Adrenal gland (tissue), 5 donors: ENCODE measurements around the gene DNAL1.

Experiments used
- POLR2A ChIP-seq, 2 donors: fragments of 450-650 bp; IDR thresholded peaks; one replicate each; pipeline ENCODE4 v1.6.1; 2017; ENCODE audit warnings: antibody characterized with exemption in 2 of 2, mild to moderate bottlenecking in 2 of 2, moderate library complexity in 1 of 2
- TF ChIP-seq, protein P1 (sequence below), 6 experiments: fragments of 450-650 bp in 4 of 6; fragments of 200-600 bp in 2 of 6; sonication (generic) in 1 of 6; IDR thresholded peaks; 1 replicate in 5 of 6; 2 replicates in 1 of 6; pipeline versions ENCODE4 v1.5.1 to v1.8.0; 2016 to 2021; ENCODE audit warnings: antibody characterized with exemption in 6 of 6, mild to moderate bottlenecking in 2 of 6, moderate library complexity in 1 of 6
- donor health status: DM: no; HTN: no; CAD: no.

DNA sequence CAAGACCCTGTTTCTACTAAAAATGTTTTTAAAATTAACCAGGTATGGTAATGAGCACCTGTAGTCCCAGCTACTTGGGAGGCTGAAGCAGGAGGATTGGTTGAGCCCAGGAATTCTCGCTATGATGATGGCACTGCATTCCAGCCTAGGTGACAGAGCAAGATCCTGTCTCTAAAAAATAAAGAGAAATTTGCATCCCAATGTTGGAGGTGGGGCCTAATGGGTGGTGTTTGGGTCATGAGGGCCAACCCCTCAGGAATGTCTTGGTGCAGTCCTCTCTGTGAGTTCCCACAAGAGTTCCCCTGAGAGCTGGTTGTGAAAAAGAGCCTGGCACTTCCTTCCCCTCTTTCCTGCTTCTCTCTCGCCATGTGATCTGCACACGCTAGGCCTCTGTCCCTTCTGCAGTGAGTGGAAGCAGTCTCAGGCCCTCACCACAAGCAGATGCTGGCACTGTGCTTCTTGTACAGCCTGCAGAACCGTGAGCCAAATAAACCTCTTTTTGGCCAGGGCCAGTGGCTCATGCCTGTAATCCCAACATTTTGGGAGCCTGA is 21.2 kb upstream of the DNAL1 start:
- TF ChIP-seq, protein P1, sequence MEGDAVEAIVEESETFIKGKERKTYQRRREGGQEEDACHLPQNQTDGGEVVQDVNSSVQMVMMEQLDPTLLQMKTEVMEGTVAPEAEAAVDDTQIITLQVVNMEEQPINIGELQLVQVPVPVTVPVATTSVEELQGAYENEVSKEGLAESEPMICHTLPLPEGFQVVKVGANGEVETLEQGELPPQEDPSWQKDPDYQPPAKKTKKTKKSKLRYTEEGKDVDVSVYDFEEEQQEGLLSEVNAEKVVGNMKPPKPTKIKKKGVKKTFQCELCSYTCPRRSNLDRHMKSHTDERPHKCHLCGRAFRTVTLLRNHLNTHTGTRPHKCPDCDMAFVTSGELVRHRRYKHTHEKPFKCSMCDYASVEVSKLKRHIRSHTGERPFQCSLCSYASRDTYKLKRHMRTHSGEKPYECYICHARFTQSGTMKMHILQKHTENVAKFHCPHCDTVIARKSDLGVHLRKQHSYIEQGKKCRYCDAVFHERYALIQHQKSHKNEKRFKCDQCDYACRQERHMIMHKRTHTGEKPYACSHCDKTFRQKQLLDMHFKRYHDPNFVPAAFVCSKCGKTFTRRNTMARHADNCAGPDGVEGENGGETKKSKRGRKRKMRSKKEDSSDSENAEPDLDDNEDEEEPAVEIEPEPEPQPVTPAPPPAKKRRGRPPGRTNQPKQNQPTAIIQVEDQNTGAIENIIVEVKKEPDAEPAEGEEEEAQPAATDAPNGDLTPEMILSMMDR (IDR thresholded peaks at IDR 0.05): no peak
- TF ChIP-seq POLR2A (IDR thresholded peaks at IDR 0.05): no peak
